HepG2 (cell line): ENCODE data around the gene NKD1. TPM values are rescaled to one million over a fixed set of nuclear protein-coding genes. Genes with fewer than 3 reads are reported as not detected.
A peak's percentile ranks its signal among the peaks of the same experiment; 100 is the strongest.

Source experiments
- HMGA1 ChIP-seq: sonication (generic); formaldehyde crosslinking; conservative IDR thresholded peaks from 2 replicates; pipeline ENCODE4 v1.4.0; 2020; ENCODE audit warnings: missing genetic modification reagents
- HOXA5 ChIP-seq: sonication (generic); formaldehyde crosslinking; IDR thresholded peaks from 2 replicates; pipeline ENCODE4 v1.4.0; 2020; ENCODE audit warnings: missing genetic modification reagents
- KLF12 ChIP-seq: sonication (generic); formaldehyde crosslinking; IDR thresholded peaks from 2 replicates; pipeline ENCODE4 v1.4.0; 2020; ENCODE audit warnings: missing genetic modification reagents, borderline replicate concordance
- KLF9 ChIP-seq: IDR thresholded peaks from 2 replicates; pipeline ENCODE4 v1.6.1; 2016; ENCODE audit warnings: low read depth
- MEIS1 ChIP-seq: sonication (generic); formaldehyde crosslinking; IDR thresholded peaks from 2 replicates; pipeline ENCODE4 v1.9.0; 2021; ENCODE audit warnings: mild to moderate bottlenecking, missing genetic modification reagents, moderate library complexity, borderline replicate concordance
- MEIS2 ChIP-seq: sonication (generic); formaldehyde crosslinking; IDR thresholded peaks from 2 replicates; pipeline ENCODE4 v1.9.0; 2021; ENCODE audit warnings: mild to moderate bottlenecking, missing genetic modification reagents
- NFIC ChIP-seq: IDR thresholded peaks from 2 replicates; pipeline ENCODE4 v1.6.1; 2012; ENCODE audit warnings: mild to moderate bottlenecking, low read length, inconsistent platforms
- SMARCC2 ChIP-seq: fragments of 450-650 bp; IDR thresholded peaks from 2 replicates; pipeline ENCODE4 v1.6.1; 2017; ENCODE audit warnings: antibody characterized with exemption, mild to moderate bottlenecking
- XRCC5 ChIP-seq: fragments of 200-400 bp; formaldehyde crosslinking; optimal IDR thresholded peaks from 2 replicates; pipeline ENCODE3; 2017; ENCODE audit warnings: mild to moderate bottlenecking, low read length
- ZBTB1 ChIP-seq: sonication (generic); formaldehyde crosslinking; IDR thresholded peaks from 2 replicates; pipeline ENCODE4 v1.4.0; 2020; ENCODE audit warnings: missing genetic modification reagents, borderline replicate concordance
- ZNF101 ChIP-seq: sonication (generic); formaldehyde crosslinking; IDR thresholded peaks from 2 replicates; pipeline ENCODE4 v1.4.0; 2020; ENCODE audit warnings: mild to moderate bottlenecking, low read depth, missing genetic modification reagents, borderline replicate concordance
- ZNF180 ChIP-seq: sonication (generic); formaldehyde crosslinking; IDR thresholded peaks from 2 replicates; pipeline ENCODE4 v1.4.0; 2020; ENCODE audit warnings: low read depth, missing genetic modification reagents, borderline replicate concordance
- ZNF232 ChIP-seq: sonication (generic); formaldehyde crosslinking; IDR thresholded peaks from 2 replicates; pipeline ENCODE4 v1.4.0; 2020; ENCODE audit warnings: missing genetic modification reagents, borderline replicate concordance
- ZNF317 ChIP-seq: sonication (generic); formaldehyde crosslinking; IDR thresholded peaks from 2 replicates; pipeline ENCODE4 v1.5.0; 2020; ENCODE audit warnings: mild to moderate bottlenecking, missing genetic modification reagents
- ZNF431 ChIP-seq: sonication (generic); formaldehyde crosslinking; IDR thresholded peaks from 2 replicates; pipeline ENCODE4 v1.9.0; 2022; ENCODE audit warnings: missing genetic modification reagents, low read depth, mild to moderate bottlenecking, borderline replicate concordance
- ZNF501 ChIP-seq: sonication (generic); formaldehyde crosslinking; IDR thresholded peaks from 2 replicates; pipeline ENCODE4 v1.5.1; 2020; ENCODE audit warnings: mild to moderate bottlenecking, moderate library complexity, missing genetic modification reagents
- ZNF572 ChIP-seq: sonication (generic); formaldehyde crosslinking; IDR thresholded peaks from 2 replicates; pipeline ENCODE4 v1.5.1; 2020; ENCODE audit warnings: mild to moderate bottlenecking, missing genetic modification reagents
- ZNF589 ChIP-seq: sonication (generic); formaldehyde crosslinking; conservative IDR thresholded peaks from 2 replicates; pipeline ENCODE4 v1.8.0; 2022; ENCODE audit warnings: mild to moderate bottlenecking, moderate library complexity, missing genetic modification reagents
- ZNF781 ChIP-seq: sonication (generic); formaldehyde crosslinking; IDR thresholded peaks from 2 replicates; pipeline ENCODE4 v1.5.1; 2020; ENCODE audit warnings: borderline replicate concordance, mild to moderate bottlenecking, missing genetic modification reagents; ENCODE audit errors: not compliant biosample characterization
- ZNF878 ChIP-seq: sonication (generic); formaldehyde crosslinking; IDR thresholded peaks from 2 replicates; pipeline ENCODE4 v1.8.1; 2023; ENCODE audit warnings: mild to moderate bottlenecking, missing genetic modification reagents, moderate library complexity
- ZSCAN22 ChIP-seq: sonication (generic); formaldehyde crosslinking; IDR thresholded peaks from 2 replicates; pipeline ENCODE4 v1.4.0; 2020; ENCODE audit warnings: mild to moderate bottlenecking, missing genetic modification reagents
- polyA plus RNA-seq, 8 experiments: library from polyadenylated mRNA; depleted of rRNA in 3 of 8; stranded (reverse) in 7 of 8; unstranded in 1 of 8; fragments of >200 nt; fragmentation: Illumina TruSeq in 4 of 8; extraction: Trizol in 4 of 8; gene quantifications; 2 replicates each; pipeline versions ENCODE4 v1.2.1 to v1.2.3, GENCODE V29; 2011 to 2016; ENCODE audit warnings: low read depth in 4 of 8, missing spikeins in 1 of 8, mixed read lengths in 1 of 8; ENCODE audit not compliant: insufficient read depth in 1 of 8
- total RNA-seq, 5 experiments: library from RNA; depleted of rRNA; stranded (reverse); fragments of >200 nt; fragmentation: Illumina TruSeq; extraction: Trizol; gene quantifications; 2 replicates each; pipeline ENCODE4 v1.2.3, GENCODE V29; 2016; ENCODE audit warnings: low read depth in 1 of 5
- TF ChIP-seq, protein P1 (sequence below): IDR thresholded peaks from 2 replicates; pipeline ENCODE4 v1.6.1; 2016; ENCODE audit warnings: control low read depth
- TF ChIP-seq, protein P2 (sequence below): sonication (generic); formaldehyde crosslinking; IDR thresholded peaks from 2 replicates; pipeline ENCODE4 v1.8.1; 2023; ENCODE audit warnings: mild to moderate bottlenecking, missing genetic modification reagents, borderline replicate concordance
- TF ChIP-seq, protein P3 (sequence below): sonication (generic); formaldehyde crosslinking; IDR thresholded peaks from 2 replicates; pipeline ENCODE4 v1.9.0; 2021; ENCODE audit warnings: missing genetic modification reagents, mild to moderate bottlenecking, borderline replicate concordance
- TF ChIP-seq, protein P4 (sequence below): sonication (generic); formaldehyde crosslinking; IDR thresholded peaks from 2 replicates; pipeline ENCODE4 v1.8.0; 2022; ENCODE audit warnings: mild to moderate bottlenecking, missing genetic modification reagents, borderline replicate concordance
- TF ChIP-seq, protein P5 (sequence below): sonication (generic); formaldehyde crosslinking; IDR thresholded peaks from 2 replicates; pipeline ENCODE4 v1.8.0; 2022; ENCODE audit warnings: mild to moderate bottlenecking, missing genetic modification reagents, moderate library complexity

Gene NKD1
- total and polyA plus RNA-seq, 2 of the 13 experiments (the other 11 are each of a cell fraction or from before 2014, with no cell fraction given), result 70.4 to 121 TPM

DNA sequence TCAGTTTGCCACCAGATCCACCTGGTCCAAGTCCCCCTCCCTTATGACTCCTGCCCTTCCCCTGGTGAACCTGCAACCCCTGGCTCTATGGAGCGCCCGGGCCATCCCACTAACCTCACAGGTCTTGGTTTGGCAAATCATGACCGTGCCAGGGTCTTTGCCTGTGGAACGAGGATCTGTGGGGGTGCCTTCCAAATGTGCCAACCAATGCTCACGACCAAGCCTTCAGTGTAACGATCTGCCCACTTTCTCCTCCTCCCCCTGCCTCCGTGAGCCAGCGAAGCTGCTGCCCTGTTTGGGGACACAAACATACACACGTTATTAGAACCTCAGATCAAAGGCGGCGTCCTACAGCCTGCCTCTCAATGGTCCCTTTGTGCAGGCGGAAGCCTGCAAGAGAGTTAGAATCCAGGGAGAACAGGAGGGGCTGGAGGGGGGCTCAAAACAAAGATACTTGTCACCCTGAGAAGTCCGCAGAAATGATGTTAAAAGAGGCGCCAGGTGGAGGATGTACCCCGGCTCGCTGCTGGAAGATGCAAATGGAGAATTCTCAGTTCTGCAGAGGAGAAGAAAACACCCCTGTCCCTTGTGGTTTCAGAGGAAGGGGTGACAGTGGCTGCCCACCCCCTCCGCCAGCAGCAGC, 9.0 kb upstream of the NKD1 start (continued):
- TF ChIP-seq KLF12, result no peak
- TF ChIP-seq, protein P1, sequence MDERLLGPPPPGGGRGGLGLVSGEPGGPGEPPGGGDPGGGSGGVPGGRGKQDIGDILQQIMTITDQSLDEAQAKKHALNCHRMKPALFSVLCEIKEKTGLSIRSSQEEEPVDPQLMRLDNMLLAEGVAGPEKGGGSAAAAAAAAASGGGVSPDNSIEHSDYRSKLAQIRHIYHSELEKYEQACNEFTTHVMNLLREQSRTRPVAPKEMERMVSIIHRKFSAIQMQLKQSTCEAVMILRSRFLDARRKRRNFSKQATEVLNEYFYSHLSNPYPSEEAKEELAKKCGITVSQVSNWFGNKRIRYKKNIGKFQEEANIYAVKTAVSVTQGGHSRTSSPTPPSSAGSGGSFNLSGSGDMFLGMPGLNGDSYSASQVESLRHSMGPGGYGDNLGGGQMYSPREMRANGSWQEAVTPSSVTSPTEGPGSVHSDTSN (CRISPR knock-in tag), result no peak
- peak; percentile 81; the same call in 1 of the 2 replicates for TF ChIP-seq NFIC
- no peak for TF ChIP-seq ZNF317
- TF ChIP-seq MEIS2 (CRISPR knock-in tag), result no peak; the same call in 1 of the 2 replicates
- no peak for TF ChIP-seq ZNF589 (CRISPR knock-in tag)
- TF ChIP-seq, protein P2, sequence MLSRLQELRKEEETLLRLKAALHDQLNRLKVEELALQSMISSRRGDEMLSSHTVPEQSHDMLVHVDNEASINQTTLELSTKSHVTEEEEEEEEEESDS (CRISPR knock-in tag), result no peak
- TF ChIP-seq ZNF501 (CRISPR knock-in tag), result peak; percentile 92
- TF ChIP-seq ZSCAN22, result no peak
- TF ChIP-seq ZNF878 (CRISPR knock-in tag), result peak; percentile 87
- TF ChIP-seq ZNF180, result no peak
- TF ChIP-seq XRCC5, result peak; percentile 94
- peak; percentile 79 for TF ChIP-seq ZNF781 (CRISPR knock-in tag)
- no peak for TF ChIP-seq MEIS1
- TF ChIP-seq, protein P3, sequence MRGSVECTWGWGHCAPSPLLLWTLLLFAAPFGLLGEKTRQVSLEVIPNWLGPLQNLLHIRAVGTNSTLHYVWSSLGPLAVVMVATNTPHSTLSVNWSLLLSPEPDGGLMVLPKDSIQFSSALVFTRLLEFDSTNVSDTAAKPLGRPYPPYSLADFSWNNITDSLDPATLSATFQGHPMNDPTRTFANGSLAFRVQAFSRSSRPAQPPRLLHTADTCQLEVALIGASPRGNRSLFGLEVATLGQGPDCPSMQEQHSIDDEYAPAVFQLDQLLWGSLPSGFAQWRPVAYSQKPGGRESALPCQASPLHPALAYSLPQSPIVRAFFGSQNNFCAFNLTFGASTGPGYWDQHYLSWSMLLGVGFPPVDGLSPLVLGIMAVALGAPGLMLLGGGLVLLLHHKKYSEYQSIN (CRISPR knock-in tag), result no peak
- TF ChIP-seq SMARCC2, result no peak
- no peak for TF ChIP-seq ZNF101
- TF ChIP-seq, protein P4, sequence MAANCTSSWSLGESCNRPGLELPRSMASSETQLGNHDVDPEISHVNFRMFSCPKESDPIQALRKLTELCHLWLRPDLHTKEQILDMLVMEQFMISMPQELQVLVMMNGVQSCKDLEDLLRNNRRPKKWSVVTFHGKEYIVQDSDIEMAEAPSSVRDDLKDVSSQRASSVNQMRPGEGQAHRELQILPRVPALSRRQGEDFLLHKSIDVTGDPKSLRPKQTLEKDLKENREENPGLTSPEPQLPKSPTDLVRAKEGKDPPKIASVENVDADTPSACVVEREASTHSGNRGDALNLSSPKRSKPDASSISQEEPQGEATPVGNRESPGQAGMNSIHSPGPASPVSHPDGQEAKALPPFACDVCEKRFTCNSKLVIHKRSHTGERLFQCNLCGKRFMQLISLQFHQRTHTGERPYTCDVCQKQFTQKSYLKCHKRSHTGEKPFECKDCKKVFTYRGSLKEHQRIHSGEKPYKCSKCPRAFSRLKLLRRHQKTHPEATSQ (CRISPR knock-in tag), result no peak; the same call in 1 of the 2 replicates
- no peak for TF ChIP-seq HMGA1 (CRISPR knock-in tag)
- no peak for TF ChIP-seq ZNF431 (CRISPR knock-in tag)
- TF ChIP-seq KLF9 (CRISPR knock-in tag), result no peak
- TF ChIP-seq ZBTB1 (CRISPR knock-in tag), result no peak
- no peak for TF ChIP-seq ZNF232
- TF ChIP-seq, protein P5, sequence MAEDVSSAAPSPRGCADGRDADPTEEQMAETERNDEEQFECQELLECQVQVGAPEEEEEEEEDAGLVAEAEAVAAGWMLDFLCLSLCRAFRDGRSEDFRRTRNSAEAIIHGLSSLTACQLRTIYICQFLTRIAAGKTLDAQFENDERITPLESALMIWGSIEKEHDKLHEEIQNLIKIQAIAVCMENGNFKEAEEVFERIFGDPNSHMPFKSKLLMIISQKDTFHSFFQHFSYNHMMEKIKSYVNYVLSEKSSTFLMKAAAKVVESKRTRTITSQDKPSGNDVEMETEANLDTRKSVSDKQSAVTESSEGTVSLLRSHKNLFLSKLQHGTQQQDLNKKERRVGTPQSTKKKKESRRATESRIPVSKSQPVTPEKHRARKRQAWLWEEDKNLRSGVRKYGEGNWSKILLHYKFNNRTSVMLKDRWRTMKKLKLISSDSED (CRISPR knock-in tag), result peak; percentile 19; the same call in 1 of the 2 replicates
- peak; percentile 65; the same call in 1 of the 2 replicates for TF ChIP-seq ZNF572 (CRISPR knock-in tag)
- TF ChIP-seq HOXA5 (CRISPR knock-in tag), result no peak
